Measurements from ENCODE around the gene EXD3.

EXD3 gene

DNA sequence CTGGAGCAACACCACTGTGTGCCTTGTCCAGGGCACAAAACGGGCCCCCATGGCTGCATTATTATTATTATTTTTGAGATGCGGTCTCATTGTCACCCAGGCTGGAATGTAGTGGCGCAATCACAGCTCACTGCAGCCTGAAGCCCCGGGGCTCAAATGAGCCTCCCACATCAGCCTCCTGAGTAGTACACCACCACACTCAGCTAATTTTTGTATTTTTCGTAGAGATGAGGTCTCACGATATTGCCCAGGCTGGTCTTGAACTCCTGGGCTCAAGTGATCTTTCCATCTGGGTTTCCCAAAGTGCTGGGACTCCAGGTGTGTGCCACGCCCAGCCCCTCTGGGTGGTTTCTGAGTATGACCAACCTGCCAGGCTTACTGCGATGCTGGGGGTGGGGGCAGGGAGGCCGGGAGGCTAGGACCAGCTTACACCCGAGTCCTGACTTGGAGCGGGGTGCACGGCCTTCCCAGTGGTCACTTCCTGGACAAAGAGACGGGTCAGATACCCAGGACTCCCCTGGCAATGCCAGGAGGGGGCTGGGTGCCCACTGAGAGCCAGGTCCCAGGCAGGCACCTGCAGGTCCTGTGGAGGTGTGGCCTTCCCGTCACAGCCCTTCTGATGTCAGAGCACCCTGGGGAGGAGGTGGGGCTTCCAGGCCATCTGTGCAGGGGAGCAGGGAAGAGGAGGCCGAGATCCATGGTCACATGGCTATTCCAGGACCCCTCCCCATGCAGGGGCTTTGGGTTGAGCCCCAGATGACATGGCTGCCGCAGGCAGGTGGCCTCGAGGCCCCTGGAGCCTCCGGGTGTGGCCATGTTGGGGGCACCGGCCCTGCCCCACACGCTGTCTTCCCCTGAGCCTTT lies 112.5 kb downstream of the EXD3 start:
- Histone ChIP-seq H3K27ac (peak overlapping the region; percentile 53), H3K36me3 (no peaks in the 10 kb centered on the region), H3K27me3 (no peaks in the 10 kb centered on the region), H4K20me1 (no peaks in the 10 kb centered on the region), H3K9me3 (no peaks in the 10 kb centered on the region), H3K4me2 (peak overlapping the region; percentile 40), H3K9ac (no peak overlapping the region), H3K4me3 (no peak overlapping the region), H3K4me1 (peaks cover 75% of the 10 kb centered on the region)
- no peak; the same call in 1 of the 2 replicates for TF ChIP-seq Cebpa-rat (IDR thresholded peaks at IDR 0.05)

DNA sequence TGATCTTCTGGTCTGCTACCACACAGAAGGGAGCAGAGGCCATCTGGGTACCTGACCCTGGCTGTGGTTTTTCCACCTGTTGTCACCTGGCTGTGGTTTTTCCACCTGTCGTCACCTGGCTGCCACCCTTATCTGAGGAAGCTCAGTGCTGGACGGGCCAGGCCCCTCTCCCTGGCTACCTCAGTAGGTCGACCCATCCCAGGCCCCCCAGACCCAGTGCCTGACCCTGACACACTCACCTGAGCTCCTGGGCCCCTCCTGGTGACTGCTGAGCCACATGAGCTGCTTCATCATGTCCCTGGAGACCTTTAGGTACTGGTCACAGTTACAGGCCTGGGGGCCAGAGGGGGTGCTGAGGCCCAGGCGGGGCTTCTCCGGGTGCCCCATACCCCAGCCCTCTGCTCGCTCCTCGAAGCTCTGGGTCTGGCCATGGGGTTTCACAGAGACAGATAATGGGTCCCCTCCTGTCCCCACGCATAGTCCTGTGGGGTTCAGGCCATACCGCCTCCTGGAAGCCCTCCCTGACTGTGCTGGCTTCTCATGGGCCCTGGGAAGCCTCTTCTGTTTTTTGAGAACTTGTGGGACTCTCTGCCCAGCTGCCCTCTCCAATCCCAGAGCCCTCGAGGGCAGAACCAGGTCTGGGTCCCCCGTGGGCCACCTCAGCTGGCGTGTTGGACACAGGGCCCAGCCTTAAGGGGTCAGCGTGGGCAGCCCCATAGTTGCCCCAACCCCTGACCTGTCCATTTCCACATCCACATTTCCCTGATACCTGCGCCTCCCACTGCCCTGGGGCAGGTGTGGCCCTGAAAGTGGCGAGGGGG lies 113.4 kb downstream of the EXD3 start:
- H3K27me3 ChIP-seq: no peaks in the 10 kb centered on the region
- H3K27ac ChIP-seq: no peak overlapping the region
- peaks cover 75% of the 10 kb centered on the region for H3K4me1 ChIP-seq
- H3K9ac ChIP-seq: no peak overlapping the region
- no peak overlapping the region for H3K4me3 ChIP-seq
- no peaks in the 10 kb centered on the region for H4K20me1 ChIP-seq
- TF ChIP-seq Cebpa-rat (IDR thresholded peaks at IDR 0.05): no peak
- H3K9me3 ChIP-seq: no peaks in the 10 kb centered on the region
- no peak overlapping the region for H3K4me2 ChIP-seq
- no peaks in the 10 kb centered on the region for H3K36me3 ChIP-seq

GRCh38 chr9:137308057-137308619 lies 114.8 kb downstream of the EXD3 start:
- Histone ChIP-seq H3K4me1 (peaks cover 76% of the 10 kb centered on the region), H3K9me3 (no peaks in the 10 kb centered on the region), H3K27me3 (no peaks in the 10 kb centered on the region), H3K9ac (no peak overlapping the region), H3K4me3 (no peak overlapping the region), H3K4me2 (peak overlapping the region; percentile 9; the same call in 1 of the 2 replicates), H3K36me3 (no peaks in the 10 kb centered on the region), H4K20me1 (no peaks in the 10 kb centered on the region), H3K27ac (no peak overlapping the region)
- TF ChIP-seq Cebpa-rat (IDR thresholded peaks at IDR 0.05): no peak

GRCh38 chr9:137307255-137308056 lies 115.5 kb downstream of the EXD3 start:
- Histone ChIP-seq H3K27me3 (no peaks in the 10 kb centered on the region), H3K9me3 (no peaks in the 10 kb centered on the region), H3K4me2 (peak overlapping the region; percentile 99), H3K4me3 (0 out of 2 replicates have a peak overlapping the region, but pooled peaks have one; percentile 34), H4K20me1 (no peaks in the 10 kb centered on the region), H3K4me1 (peaks cover 80% of the 10 kb centered on the region), H3K9ac (peak overlapping the region; percentile 69; the same call in 1 of the 2 replicates), H3K36me3 (no peaks in the 10 kb centered on the region), H3K27ac (peak overlapping the region; percentile 82)
- TF ChIP-seq Cebpa-rat (IDR thresholded peaks at IDR 0.05): no peak

DNA sequence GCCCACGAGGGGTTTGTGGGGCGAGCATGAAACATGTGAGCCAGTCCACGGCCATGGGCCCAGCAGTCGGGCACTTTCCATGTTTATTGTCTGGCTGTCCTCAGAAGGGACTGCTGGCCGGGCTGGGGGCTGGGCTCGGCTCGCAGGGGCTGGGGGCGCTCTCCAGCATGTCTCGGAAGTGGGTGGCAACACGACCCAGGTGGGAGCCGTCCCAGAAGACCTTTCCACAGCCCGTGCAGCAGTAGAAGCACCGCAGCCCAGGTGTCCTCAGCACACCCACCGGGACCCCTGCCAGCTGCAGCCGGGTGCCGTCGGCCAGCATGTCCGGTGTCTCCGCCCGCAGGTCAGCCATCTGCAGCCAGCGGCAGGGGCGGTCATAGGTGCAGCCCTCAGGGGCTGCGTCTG lies 116.1 kb downstream of the EXD3 start:
- Histone ChIP-seq H3K4me3 (peak overlapping the region; percentile 34; the same call in 1 of the 2 replicates), H3K4me2 (peak overlapping the region; percentile 99), H3K27me3 (no peaks in the 10 kb centered on the region), H3K9ac (peak overlapping the region; percentile 69), H3K27ac (peak overlapping the region; percentile 82), H3K36me3 (no peaks in the 10 kb centered on the region), H3K4me1 (peaks cover 81% of the 10 kb centered on the region), H4K20me1 (no peaks in the 10 kb centered on the region), H3K9me3 (no peaks in the 10 kb centered on the region)
- no peak for TF ChIP-seq Cebpa-rat (IDR thresholded peaks at IDR 0.05)

- no peak for TF ChIP-seq Cebpa-rat (IDR thresholded peaks at IDR 0.05)
- peaks cover 80% of the 10 kb centered on the region for H3K4me1 ChIP-seq
- peaks cover 5% of the 10 kb centered on the region for H3K27me3 ChIP-seq
- H3K4me3 ChIP-seq: peak overlapping the region; percentile 34
- no peaks in the 10 kb centered on the region for H3K36me3 ChIP-seq
- H3K27ac ChIP-seq: peak overlapping the region; percentile 82
- no peaks in the 10 kb centered on the region for H3K9me3 ChIP-seq
- H3K9ac ChIP-seq: peak overlapping the region; percentile 69
- H4K20me1 ChIP-seq: peaks cover 6% of the 10 kb centered on the region
- peak overlapping the region; percentile 99 for H3K4me2 ChIP-seq
Measured at GRCh38 chr9:137306066-137306849, 116.7 kb downstream of the EXD3 start.

- peaks cover 80% of the 10 kb centered on the region for H3K4me1 ChIP-seq
- peak overlapping the region; percentile 34 for H3K4me3 ChIP-seq
- peaks cover 11% of the 10 kb centered on the region for H3K27me3 ChIP-seq
- peak overlapping the region; percentile 82 for H3K27ac ChIP-seq
- no peak for TF ChIP-seq Cebpa-rat (IDR thresholded peaks at IDR 0.05)
- no peaks in the 10 kb centered on the region for H3K9me3 ChIP-seq
- H4K20me1 ChIP-seq: peaks cover 11% of the 10 kb centered on the region
- H3K36me3 ChIP-seq: no peaks in the 10 kb centered on the region
- peak overlapping the region; percentile 99 for H3K4me2 ChIP-seq
- H3K9ac ChIP-seq: peak overlapping the region; percentile 69
Measured at GRCh38 chr9:137305798-137306065, 117.2 kb downstream of the EXD3 start.

- H4K20me1 ChIP-seq: peaks cover 15% of the 10 kb centered on the region
- H3K27me3 ChIP-seq: peaks cover 16% of the 10 kb centered on the region
- H3K4me2 ChIP-seq: peak overlapping the region; percentile 99
- no peaks in the 10 kb centered on the region for H3K36me3 ChIP-seq
- H3K27ac ChIP-seq: peak overlapping the region; percentile 82
- peaks cover 77% of the 10 kb centered on the region for H3K4me1 ChIP-seq
- H3K9me3 ChIP-seq: no peaks in the 10 kb centered on the region
- TF ChIP-seq Cebpa-rat (IDR thresholded peaks at IDR 0.05): no peak
- H3K9ac ChIP-seq: peak overlapping the region; percentile 69; the same call in 1 of the 2 replicates
- peak overlapping the region; percentile 34; the same call in 1 of the 2 replicates for H3K4me3 ChIP-seq
Measured at GRCh38 chr9:137305060-137305797, 117.7 kb downstream of the EXD3 start.
